H1 (cell line): Measurements from ENCODE around the gene CLEC19A. TPM values are rescaled to one million over a fixed set of nuclear protein-coding genes. Genes with fewer than 3 reads are reported as not detected.

Source experiments
- CTCF ChIA-PET: fragments of 300-600 bp; sonication (Branson Sonifier 250); formaldehyde crosslinking; loops from one replicate; lab custom pipeline; 2021; ENCODE audit not compliant: partially characterized antibody; lab: Charles Lee
- POLR2A ChIA-PET: fragments of 300-600 bp; sonication (Branson Sonifier 250); formaldehyde crosslinking; loops from one replicate; lab custom pipeline; 2021; ENCODE audit warnings: inconsistent platforms; ENCODE audit not compliant: partially characterized antibody; lab: Charles Lee
- DNase-seq, 2 experiments: peaks; one replicate each; pipeline versions ENCODE4 v3.0.0 to v3.0.0-alpha.2; 2010 to 2022; ENCODE audit warnings: low spot score in 2 of 2, low read depth in 1 of 2, mixed read lengths in 1 of 2
- FAIRE-seq: peaks from 2 replicates; lab custom pipeline; 2011; peaks lifted over from hg19 to GRCh38; lab: Jason Lieb, UNC
- H2AFZ ChIP-seq: 2 replicates; pipeline ENCODE4 v1.8.1; 2012; ENCODE audit warnings: low read length, inconsistent platforms
- H2AK5ac ChIP-seq: 2 replicates; pipeline ENCODE4 v1.6.1; 2013; ENCODE audit warnings: low read depth, low read length
- H2BK120ac ChIP-seq: replicated peaks from 2 replicates; pipeline ENCODE3; 2013; ENCODE audit warnings: low read depth, low read length, inconsistent platforms
- H2BK12ac ChIP-seq: 2 replicates; pipeline ENCODE4 v1.6.1; 2013; ENCODE audit warnings: low read depth, low read length
- H2BK15ac ChIP-seq: 2 replicates; pipeline ENCODE4 v1.6.1; 2013; ENCODE audit warnings: low read length
- H2BK20ac ChIP-seq: 2 replicates; pipeline ENCODE4 v1.6.1; 2013; ENCODE audit warnings: low read length
- H2BK5ac ChIP-seq: 2 replicates; pipeline ENCODE4 v1.6.1; 2013; ENCODE audit warnings: low read depth, low read length
- H3K14ac ChIP-seq: 2 replicates; pipeline ENCODE4 v1.6.1; 2013; ENCODE audit warnings: inconsistent platforms; ENCODE audit not compliant: insufficient read length
- H3K18ac ChIP-seq: 2 replicates; pipeline ENCODE4 v1.6.1; 2013; ENCODE audit warnings: low read length; ENCODE audit errors: extremely low read depth
- H3K23ac ChIP-seq: 2 replicates; pipeline ENCODE4 v1.6.1; 2013; ENCODE audit warnings: inconsistent platforms; ENCODE audit not compliant: insufficient read length
- H3K23me2 ChIP-seq: 2 replicates; pipeline ENCODE4 v1.6.1; 2013; ENCODE audit warnings: low read depth, low read length
- H3K27ac ChIP-seq: 2 replicates; pipeline ENCODE4 v1.6.1; 2011; ENCODE audit warnings: low read depth, low read length, inconsistent platforms
- H3K27me3 ChIP-seq, 4 experiments: replicated peaks in 1 of 4; 1 replicate in 1 of 4; 2 replicates in 3 of 4; pipeline versions ENCODE4 v1.6.1 to v1.8.1; 2011 to 2013; ENCODE audit warnings: low read length in 3 of 4, mild to moderate bottlenecking in 3 of 4, inconsistent platforms in 2 of 4, mixed read lengths in 2 of 4, moderate library complexity in 1 of 4; ENCODE audit not compliant: control insufficient read depth in 3 of 4, insufficient read depth in 3 of 4; ENCODE audit errors: extremely low read depth in 1 of 4
- H3K36me3 ChIP-seq, 4 experiments: 2 replicates each; pipeline versions ENCODE4 v1.6.1 to v1.8.1; 2011 to 2013; ENCODE audit warnings: mild to moderate bottlenecking in 4 of 4, low read length in 3 of 4, moderate library complexity in 2 of 4, control low read depth in 1 of 4, inconsistent platforms in 1 of 4; ENCODE audit not compliant: insufficient read depth in 4 of 4, control insufficient read depth in 2 of 4
- H3K4ac ChIP-seq: replicated peaks from 2 replicates; pipeline ENCODE3; 2013; ENCODE audit warnings: low read length, low read depth, mixed read lengths, inconsistent platforms; ENCODE audit not compliant: insufficient read length
- H3K4me1 ChIP-seq, 4 experiments: replicated peaks in 1 of 4; 1 replicate in 1 of 4; 2 replicates in 3 of 4; pipeline versions ENCODE4 v1.6.1 to v1.8.1; 2011 to 2013; ENCODE audit warnings: low read length in 3 of 4, inconsistent platforms in 2 of 4, mixed read lengths in 1 of 4; ENCODE audit not compliant: insufficient read depth in 4 of 4, control insufficient read depth in 3 of 4
- H3K4me2 ChIP-seq, 2 experiments: 2 replicates each; pipeline versions ENCODE4 v1.6.1 to v1.8.1; 2011 to 2013; ENCODE audit warnings: low read depth in 2 of 2, low read length in 2 of 2, control low read depth in 1 of 2, inconsistent platforms in 1 of 2, mild to moderate bottlenecking in 1 of 2; ENCODE audit not compliant: insufficient read depth in 1 of 2
- H3K4me3 ChIP-seq, 4 experiments: fragments of 200-600, 300-600 bp in 1 of 4; sonication (generic), shearing (Covaris generic), sonication (Bioruptor Twin) in 1 of 4; 2 replicates each; pipeline versions ENCODE4 v1.5.1 to v1.8.1; 2011 to 2016; ENCODE audit warnings: low read length in 4 of 4, low read depth in 3 of 4, control low read depth in 2 of 4, inconsistent platforms in 2 of 4, mild to moderate bottlenecking in 2 of 4, mixed read lengths in 1 of 4, moderate library complexity in 1 of 4; ENCODE audit not compliant: insufficient read depth in 2 of 4; ENCODE audit errors: extremely low read depth in 1 of 4
- H3K56ac ChIP-seq: replicated peaks from 2 replicates; pipeline ENCODE3; 2013; ENCODE audit warnings: low read depth, mild to moderate bottlenecking, mixed read lengths, low read length, inconsistent platforms; ENCODE audit not compliant: insufficient read length
- H3K79me1 ChIP-seq: 2 replicates; pipeline ENCODE4 v1.6.1; 2013; ENCODE audit warnings: low read depth, low read length, control low read depth
- H3K79me2 ChIP-seq, 2 experiments: 2 replicates each; pipeline versions ENCODE4 v1.6.1 to v1.8.1; 2012 to 2013; ENCODE audit warnings: low read length in 2 of 2, mild to moderate bottlenecking in 2 of 2, inconsistent platforms in 1 of 2; ENCODE audit not compliant: insufficient read depth in 2 of 2, control insufficient read depth in 1 of 2
- H3K9ac ChIP-seq, 4 experiments: replicated peaks in 1 of 4; 1 replicate in 1 of 4; 2 replicates in 3 of 4; pipeline versions ENCODE4 v1.6.1 to v1.8.1; 2011 to 2013; ENCODE audit warnings: low read depth in 3 of 4, low read length in 3 of 4, control low read depth in 2 of 4, mild to moderate bottlenecking in 2 of 4, moderate library complexity in 2 of 4, inconsistent platforms in 1 of 4; ENCODE audit errors: extremely low read depth in 1 of 4
- H3K9me3 ChIP-seq, 2 experiments: 2 replicates each; pipeline versions ENCODE4 v1.6.1 to v1.8.1; 2012 to 2013; ENCODE audit warnings: mild to moderate bottlenecking in 2 of 2, moderate library complexity in 2 of 2, control low read depth in 1 of 2, inconsistent platforms in 1 of 2, low read depth in 1 of 2, low read length in 1 of 2, mixed read lengths in 1 of 2; ENCODE audit not compliant: insufficient read depth in 2 of 2
- H4K20me1 ChIP-seq, 2 experiments: replicated peaks in 1 of 2; 2 replicates each; pipeline versions ENCODE3 to v1.8.1; 2011 to 2013; ENCODE audit warnings: inconsistent platforms in 2 of 2, low read length in 2 of 2, mild to moderate bottlenecking in 1 of 2; ENCODE audit not compliant: insufficient read depth in 2 of 2, control insufficient read depth in 1 of 2
- H4K5ac ChIP-seq: 2 replicates; pipeline ENCODE4 v1.6.1; 2013; ENCODE audit warnings: low read length, low read depth, mixed read lengths, inconsistent platforms; ENCODE audit not compliant: insufficient read length
- H4K8ac ChIP-seq: 2 replicates; pipeline ENCODE4 v1.8.0; 2013; ENCODE audit warnings: mild to moderate bottlenecking, moderate library complexity, low read length, inconsistent platforms; ENCODE audit not compliant: insufficient read depth; ENCODE audit errors: extremely low read depth
- H4K91ac ChIP-seq: replicated peaks from 2 replicates; pipeline ENCODE3; 2013; ENCODE audit warnings: low read length, mixed read lengths, inconsistent platforms; ENCODE audit not compliant: insufficient read length
- ASH2L ChIP-seq: fragments of 200-600, 300-600 bp; sonication (generic); IDR thresholded peaks from one replicate; pipeline ENCODE4 v1.7.1; 2017; ENCODE audit warnings: low read length
- ATF2 ChIP-seq: IDR thresholded peaks from 2 replicates; pipeline ENCODE4 v1.6.1; 2012; ENCODE audit warnings: low read length, inconsistent platforms
- BACH1 ChIP-seq: IDR thresholded peaks from 2 replicates; pipeline ENCODE4 v1.6.1; 2012; ENCODE audit warnings: low read length, improper control_type of control experiment
- CEBPB ChIP-seq: IDR thresholded peaks from 2 replicates; pipeline ENCODE4 v1.6.1; 2012; ENCODE audit warnings: low read depth, low read length
- CHD2 ChIP-seq: IDR thresholded peaks from 2 replicates; pipeline ENCODE4 v1.6.1; 2012; ENCODE audit warnings: low read length, improper control_type of control experiment
- EP300 ChIP-seq, 2 experiments: IDR thresholded peaks; 1 replicate in 1 of 2; 2 replicates in 1 of 2; pipeline ENCODE4 v1.6.1; 2011 to 2012; ENCODE audit warnings: low read depth in 2 of 2, low read length in 2 of 2, mild to moderate bottlenecking in 2 of 2, borderline replicate concordance in 1 of 2, inconsistent platforms in 1 of 2, moderate library complexity in 1 of 2
- GTF2F1 ChIP-seq: IDR thresholded peaks from 2 replicates; pipeline ENCODE4 v1.6.1; 2012; ENCODE audit warnings: low read depth, low read length, improper control_type of control experiment, borderline replicate concordance
- HDAC6 ChIP-seq: IDR thresholded peaks from one replicate; pipeline ENCODE4 v1.7.1; 2012; ENCODE audit warnings: low read depth, mild to moderate bottlenecking, inconsistent platforms, low read length, moderate library complexity
- POLR2A ChIP-seq, 2 experiments: IDR thresholded peaks; 1 replicate in 1 of 2; 2 replicates in 1 of 2; pipeline ENCODE4 v1.6.1; 2011; ENCODE audit warnings: low read depth in 2 of 2, low read length in 2 of 2, mild to moderate bottlenecking in 2 of 2; ENCODE audit errors: control extremely low read depth in 1 of 2
- RBBP5 ChIP-seq: IDR thresholded peaks from 2 replicates; pipeline ENCODE4 v1.7.1; 2012; ENCODE audit warnings: low read depth, mild to moderate bottlenecking, inconsistent platforms, low read length, moderate library complexity, borderline replicate concordance
- RFX5 ChIP-seq: IDR thresholded peaks from 2 replicates; pipeline ENCODE4 v1.6.1; 2011; ENCODE audit warnings: low read depth, low read length, improper control_type of control experiment, borderline replicate concordance
- SP4 ChIP-seq: IDR thresholded peaks from 2 replicates; pipeline ENCODE4 v1.6.1; 2012; ENCODE audit warnings: low read length, inconsistent platforms
- TCF12 ChIP-seq: IDR thresholded peaks from 2 replicates; pipeline ENCODE4 v1.6.1; 2011; ENCODE audit warnings: low read depth, mild to moderate bottlenecking, low read length
- ZNF274 ChIP-seq: IDR thresholded peaks from 2 replicates; pipeline ENCODE4 v1.7.0; 2012; ENCODE audit warnings: low read length, borderline replicate concordance; ENCODE audit errors: extremely low read depth
- WGBS, 2 experiments: shearing (Covaris generic) in 1 of 2; methylation state at CpG; one replicate each; pipeline versions ENCODE4 v1.1.6 to v1.1.7; 2013 to 2015; ENCODE audit warnings: low lambda C conversion rate in 2 of 2, mixed read lengths in 2 of 2, inconsistent platforms in 1 of 2, low coverage in 1 of 2, missing lambda C conversion rate in 1 of 2; ENCODE audit not compliant: insufficient replicate concordance in 2 of 2, insufficient coverage in 1 of 2, insufficient read length in 1 of 2; ENCODE audit errors: extremely low coverage in 1 of 2, missing lambda C conversion rate in 1 of 2; 5-methylcytosine and 5-hydroxymethylcytosine counted together
- polyA plus RNA-seq, 7 experiments: library from polyadenylated mRNA; depleted of rRNA in 3 of 7; stranded (reverse) in 5 of 7; unstranded in 2 of 7; fragments of >200 nt in 5 of 7; fragments of 200-250 nt in 2 of 7; gene quantifications; 1 replicate in 5 of 7; 2 replicates in 1 of 7; 4 replicates in 1 of 7; pipeline versions ENCODE4 v1.2.1 to v1.2.3, GENCODE V29; 2011 to 2013; ENCODE audit warnings: missing spikeins in 2 of 7, mixed read lengths in 2 of 7
- total RNA-seq: library from RNA; stranded (reverse); fragmentation: NEBNext Ultra II Directional; extraction: Animal tissue kit (Norgen Biotek cat#: 25700); gene quantifications from 2 replicates; pipeline ENCODE4 v1.2.1, GENCODE V29; 2021

CLEC19A gene
- total and polyA plus RNA-seq, 2 of the 8 experiments (the other 6 are each of a cell fraction or from before 2014, with no cell fraction given): 0.35 to 0.88 TPM

- Histone ChIP-seq H2AFZ (no peak overlapping the region), H2BK120ac (no peak overlapping the region), H3K18ac (no peak overlapping the region; the same call in 1 of the 2 replicates), H3K9ac (no peak overlapping the region), H2AK5ac (no peak overlapping the region), H4K5ac (no peak overlapping the region), H3K4me1 (peaks cover 0 to 9% (median 3%) of the 10 kb centered on the region in 4 experiments; a peak in 3 of 7 replicates), H4K91ac (no peak overlapping the region), H3K23ac (no peak overlapping the region), H3K27ac (no peak overlapping the region), H3K79me2 (no peaks in the 10 kb centered on the region), H2BK15ac (no peak overlapping the region), H2BK20ac (no peak overlapping the region), H3K36me3 (no peaks in the 10 kb centered on the region), H2BK5ac (no peak overlapping the region), H3K4ac (no peak overlapping the region), H3K56ac (no peak overlapping the region), H3K9me3 (peaks cover 0 to 2% of the 10 kb centered on the region in 2 experiments; a peak in 2 of 4 replicates), H3K79me1 (no peaks in the 10 kb centered on the region), H3K14ac (no peak overlapping the region), H4K8ac (no peak overlapping the region), H4K20me1 (no peaks in the 10 kb centered on the region), H3K4me3 (no peak overlapping the region), H3K4me2 (no peak overlapping the region), H3K23me2 (no peaks in the 10 kb centered on the region), H2BK12ac (no peak overlapping the region), H3K27me3 (no peaks in the 10 kb centered on the region)
- ChIA-PET CTCF (no interaction called here), POLR2A (no interaction called here)
- 94% methylated on average over 1 of the region's 1 CpG; no CpG with 5 or more reads in 1 of the 2 experiments for WGBS, 2 experiments
- TF ChIP-seq CEBPB (no peak), HDAC6 (no peak), ATF2 (no peak), ZNF274 (no peak), RFX5 (no peak), CHD2 (no peak), GTF2F1 (no peak), POLR2A (IDR thresholded peaks at IDR 0.05; ENCODE audit: control extremely low read depth in 1 of 2, low read depth in 2 of 2, low read length in 2 of 2) (no peak), EP300 (IDR thresholded peaks at IDR 0.05; ENCODE audit: borderline replicate concordance in 1 of 2, low read depth in 2 of 2, low read length in 2 of 2) (no peak), ASH2L (no peak), BACH1 (no peak), TCF12 (no peak), RBBP5 (no peak), SP4 (no peak)
- DNase-seq: no peak
- FAIRE-seq: no peak
Measured at GRCh38 chr16:19328364-19328763, 42.8 kb downstream of the CLEC19A start.
